GF-D8 (cell line): ENCODE measurements around the gene DPCD.

Experiments
- DNase-seq: peaks from one replicate; lab custom pipeline; 2025; lab: John Stamatoyannopoulos, UW

Gene DPCD

GRCh38 chr10:101587725-101588653 lies at the start of gene DPCD, which contains the start of gene POLL:
Gene DPCD (plus strand): TSS chr10:101588321. CDS start chr10:101588337, 16 bp downstream.
Gene POLL (minus strand): TSS chr10:101588257. CDS start chr10:101587360, 897 bp downstream.
- DNase-seq, result peak; percentile 68

GRCh38 chr10:101538446-101538845 lies 49.7 kb upstream of the DPCD start:
- no peak for DNase-seq

- DNase-seq, result no peak
Measured at GRCh38 chr10:101545898-101546297, 42.2 kb upstream of the DPCD start.

- no peak for DNase-seq
Measured at GRCh38 chr10:101550965-101551364, 37.2 kb upstream of the DPCD start.

GRCh38 chr10:101552442-101552841 lies 35.7 kb upstream of the DPCD start:
- DNase-seq, result no peak

- DNase-seq, result no peak
Measured at GRCh38 chr10:101557541-101557940, 30.6 kb upstream of the DPCD start.

GRCh38 chr10:101558204-101558603 lies 29.9 kb upstream of the DPCD start:
- no peak for DNase-seq

- no peak for DNase-seq
Measured at GRCh38 chr10:101558671-101559595, 29.2 kb upstream of the DPCD start.

GRCh38 chr10:101559596-101560297 lies 28.4 kb upstream of the DPCD start:
- no peak for DNase-seq

- DNase-seq, result no peak
Measured at GRCh38 chr10:101560298-101561067, 27.6 kb upstream of the DPCD start.

GRCh38 chr10:101561068-101561915 lies 26.8 kb upstream of the DPCD start:
- DNase-seq, result no peak

GRCh38 chr10:101562231-101562630 lies 25.9 kb upstream of the DPCD start:
- no peak for DNase-seq

- DNase-seq, result no peak
Measured at GRCh38 chr10:101563007-101563406, 25.1 kb upstream of the DPCD start.

- no peak for DNase-seq
Measured at GRCh38 chr10:101563497-101564040, 24.6 kb upstream of the DPCD start.

GRCh38 chr10:101564490-101564991 lies 23.6 kb upstream of the DPCD start:
- DNase-seq, result no peak

GRCh38 chr10:101565370-101565900 lies 22.7 kb upstream of the DPCD start:
- no peak for DNase-seq

- DNase-seq, result no peak
Measured at GRCh38 chr10:101565936-101566332, 22.2 kb upstream of the DPCD start.

- no peak for DNase-seq
Measured at GRCh38 chr10:101566333-101567164, 21.6 kb upstream of the DPCD start.
